ENCODE data around the gene RAPGEF5. TPM values are rescaled to one million over a fixed set of nuclear protein-coding genes. Genes with fewer than 3 reads are reported as not detected.

The RAPGEF5 gene
- total RNA-seq, 6 experiments from 2014 or later = 15.5 to 56.4 (median 27.1) TPM

GRCh38 chr7:22182149-22182548 lies 174.8 kb downstream of the RAPGEF5 start:
- H3K4me3 ChIP-seq = no peak overlapping the region
- TF ChIP-seq POLR2A (IDR thresholded peaks at IDR 0.05) = no peak
- TF ChIP-seq, protein P1, sequence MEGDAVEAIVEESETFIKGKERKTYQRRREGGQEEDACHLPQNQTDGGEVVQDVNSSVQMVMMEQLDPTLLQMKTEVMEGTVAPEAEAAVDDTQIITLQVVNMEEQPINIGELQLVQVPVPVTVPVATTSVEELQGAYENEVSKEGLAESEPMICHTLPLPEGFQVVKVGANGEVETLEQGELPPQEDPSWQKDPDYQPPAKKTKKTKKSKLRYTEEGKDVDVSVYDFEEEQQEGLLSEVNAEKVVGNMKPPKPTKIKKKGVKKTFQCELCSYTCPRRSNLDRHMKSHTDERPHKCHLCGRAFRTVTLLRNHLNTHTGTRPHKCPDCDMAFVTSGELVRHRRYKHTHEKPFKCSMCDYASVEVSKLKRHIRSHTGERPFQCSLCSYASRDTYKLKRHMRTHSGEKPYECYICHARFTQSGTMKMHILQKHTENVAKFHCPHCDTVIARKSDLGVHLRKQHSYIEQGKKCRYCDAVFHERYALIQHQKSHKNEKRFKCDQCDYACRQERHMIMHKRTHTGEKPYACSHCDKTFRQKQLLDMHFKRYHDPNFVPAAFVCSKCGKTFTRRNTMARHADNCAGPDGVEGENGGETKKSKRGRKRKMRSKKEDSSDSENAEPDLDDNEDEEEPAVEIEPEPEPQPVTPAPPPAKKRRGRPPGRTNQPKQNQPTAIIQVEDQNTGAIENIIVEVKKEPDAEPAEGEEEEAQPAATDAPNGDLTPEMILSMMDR (IDR thresholded peaks at IDR 0.05) = no peak
- ATAC-seq (no peak), DNase-seq (no peak)
- H3K27me3 ChIP-seq = no peaks in the 10 kb centered on the region
- no peak overlapping the region for H3K27ac ChIP-seq
- WGBS (ENCODE audit: insufficient coverage, low coverage, low lambda C conversion rate, missing lambda C conversion rate) = 79% methylated on average over 4 of the region's 4 CpGs
- H3K9me3 ChIP-seq = no peaks in the 10 kb centered on the region
- no peaks in the 10 kb centered on the region for H3K4me1 ChIP-seq
- intact Hi-C loops (cut with DNase I) = no loop called here
- H3K36me3 ChIP-seq = peaks cover 0 to 4% (median 0%) of the 10 kb centered on the region in 4 donors

- intact Hi-C loops (cut with DNase I) = no loop called here
- 95% methylated on average over 1 of the region's 1 CpG for WGBS (ENCODE audit: insufficient coverage, low coverage, low lambda C conversion rate, missing lambda C conversion rate)
- DNase-seq (no peak), ATAC-seq (no peak)
- TF ChIP-seq POLR2A (IDR thresholded peaks at IDR 0.05) = no peak
- TF ChIP-seq, protein P1 (IDR thresholded peaks at IDR 0.05) = no peak
- no peak overlapping the region for H3K27ac ChIP-seq
- H3K9me3 ChIP-seq = no peaks in the 10 kb centered on the region
- H3K4me1 ChIP-seq = no peaks in the 10 kb centered on the region
- H3K4me3 ChIP-seq = no peak overlapping the region
- no peaks in the 10 kb centered on the region for H3K27me3 ChIP-seq
- H3K36me3 ChIP-seq = peaks cover 0 to 4% (median 0%) of the 10 kb centered on the region in 4 donors
These were observed 175.3 kb downstream of the RAPGEF5 start for GRCh38 chr7:22181663-22182062.

- 69% methylated on average over 4 of the region's 4 CpGs for WGBS (ENCODE audit: insufficient coverage, low coverage, low lambda C conversion rate, missing lambda C conversion rate)
- TF ChIP-seq POLR2A (IDR thresholded peaks at IDR 0.05) = no peak
- TF ChIP-seq, protein P1 (IDR thresholded peaks at IDR 0.05) = no peak
- H3K27ac ChIP-seq = no peak overlapping the region
- no peaks in the 10 kb centered on the region for H3K4me1 ChIP-seq
- no peak for ATAC-seq
- peaks cover 0 to 4% (median 0%) of the 10 kb centered on the region in 4 donors for H3K36me3 ChIP-seq
- H3K27me3 ChIP-seq = no peaks in the 10 kb centered on the region
- DNase-seq = no peak
- H3K9me3 ChIP-seq = no peaks in the 10 kb centered on the region
- H3K4me3 ChIP-seq = no peak overlapping the region
- intact Hi-C loops (cut with DNase I) = loop anchor here in 1 of 2 donors (10.0 kb wide), 1 partner anchor 55 kb away; no protein-coding TSS in a partner anchor
These were observed 177.5 kb downstream of the RAPGEF5 start for GRCh38 chr7:22179442-22179879.

DNA sequence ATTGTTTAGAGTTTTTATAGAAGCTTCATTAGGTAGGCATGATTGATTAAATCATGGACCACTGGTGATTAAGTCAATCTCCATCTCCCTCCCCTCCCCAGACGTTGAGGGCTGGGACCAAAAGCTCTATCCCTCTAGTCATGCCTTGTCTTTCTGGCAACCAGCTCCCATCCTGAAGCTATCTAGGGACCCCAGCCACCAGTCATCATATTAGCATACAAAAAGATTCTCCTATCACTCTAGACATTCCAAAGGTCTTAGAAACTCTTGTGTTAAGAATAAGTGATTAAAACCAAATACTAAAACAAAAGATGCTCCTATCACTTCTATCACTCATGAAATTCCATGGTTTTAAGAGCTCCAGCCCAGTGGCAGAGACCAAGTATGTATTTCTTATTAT lies 178.2 kb downstream of the RAPGEF5 start:
- Histone ChIP-seq H3K27ac (no peak overlapping the region), H3K27me3 (no peaks in the 10 kb centered on the region), H3K9me3 (no peaks in the 10 kb centered on the region), H3K4me1 (no peaks in the 10 kb centered on the region), H3K4me3 (no peak overlapping the region), H3K36me3 (peaks cover 0 to 4% (median 0%) of the 10 kb centered on the region in 4 donors)
- DNase-seq (no peak), ATAC-seq (no peak)
- no peak for TF ChIP-seq POLR2A (IDR thresholded peaks at IDR 0.05)
- 43% methylated on average over 1 of the region's 1 CpG for WGBS (ENCODE audit: insufficient coverage, low coverage, low lambda C conversion rate, missing lambda C conversion rate)
- intact Hi-C loops (cut with DNase I) = loop anchor here in 1 of 2 donors (10.0 kb wide), 1 partner anchor 56 kb away; no protein-coding TSS in a partner anchor

DNA sequence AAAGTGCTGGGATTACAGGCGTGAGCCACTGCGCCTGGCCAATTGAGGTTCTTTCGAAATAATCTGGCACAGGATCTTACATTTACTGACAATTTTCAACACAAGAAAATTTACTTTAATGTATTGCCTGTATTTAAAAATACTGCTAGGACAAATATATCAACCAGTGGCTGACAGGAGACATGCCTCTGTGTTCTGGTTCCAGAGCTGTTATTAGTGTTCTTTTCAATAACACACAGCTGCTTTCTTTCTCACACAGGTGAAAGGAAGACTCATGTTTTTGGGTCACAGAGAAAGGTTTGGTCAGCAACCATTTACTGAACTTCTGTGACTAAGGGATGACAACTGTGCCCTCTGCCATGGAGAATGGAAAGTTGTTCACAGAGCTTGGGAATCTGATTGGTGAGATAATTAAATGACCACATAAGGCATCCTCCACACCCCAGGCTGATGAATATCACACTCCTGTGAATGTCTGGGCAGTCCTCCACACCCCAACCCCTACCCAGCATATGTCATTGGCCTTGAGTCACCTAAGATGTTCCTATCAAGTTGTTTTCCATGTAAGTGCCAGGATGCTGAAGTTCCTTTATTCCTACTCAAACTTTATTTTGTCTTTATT lies 180.1 kb downstream of the RAPGEF5 start:
- Histone ChIP-seq H3K36me3 (peaks cover 0 to 4% (median 0%) of the 10 kb centered on the region in 4 donors), H3K4me1 (no peaks in the 10 kb centered on the region), H3K9me3 (no peaks in the 10 kb centered on the region), H3K27ac (no peak overlapping the region), H3K4me3 (no peak overlapping the region), H3K27me3 (no peaks in the 10 kb centered on the region)
- WGBS (ENCODE audit: insufficient coverage, low coverage, low lambda C conversion rate, missing lambda C conversion rate) = 25% methylated on average over 2 of the region's 3 CpGs
- DNase-seq (no peak), ATAC-seq (no peak)
- TF ChIP-seq, protein P1 (IDR thresholded peaks at IDR 0.05) = no peak
- no peak for TF ChIP-seq POLR2A (IDR thresholded peaks at IDR 0.05)
- intact Hi-C loops (cut with DNase I) = loop anchor here in 1 of 2 donors (10.0 kb wide), 1 partner anchor 58 kb away; no protein-coding TSS in a partner anchor
